ENCODE data around the gene THUMPD2.
"Not testable (repeated sequence)": the region's sequence is repeated elsewhere in the genome, so short reads cannot be mapped to it uniquely, and the experiment has no call there.

The THUMPD2 gene

GRCh38 chr2:39755466-39755865 lies 23.6 kb downstream of the THUMPD2 start:
- DNase-seq, result no peak

DNA sequence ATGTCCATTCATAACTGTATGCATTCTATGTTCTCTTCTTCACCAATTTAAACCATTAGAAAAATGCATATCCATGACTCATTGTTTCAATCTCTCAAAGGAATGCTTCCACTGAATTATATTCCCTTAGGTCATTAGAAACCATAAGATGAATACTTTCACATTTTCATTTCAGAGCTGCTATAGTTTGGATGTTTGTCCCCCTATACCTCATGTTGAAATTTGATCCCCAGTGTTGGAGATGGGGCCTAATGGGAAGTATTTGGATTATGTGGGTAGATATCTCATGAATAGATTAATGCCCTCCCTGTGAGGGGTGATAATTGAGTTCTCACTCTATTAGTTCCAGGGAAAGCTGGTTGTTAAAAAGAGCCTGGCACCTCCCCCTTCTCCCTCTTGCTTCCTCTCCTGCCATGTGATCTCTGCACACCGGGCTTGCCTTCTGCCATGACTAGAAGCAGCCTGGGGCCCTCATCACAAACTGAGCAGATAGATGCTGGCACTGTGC lies 35.7 kb downstream of the THUMPD2 start:
- no peak for DNase-seq

- DNase-seq, result no peak
Measured at GRCh38 chr2:39741871-39742270, 37.2 kb downstream of the THUMPD2 start.

- DNase-seq, result no peak
Measured at GRCh38 chr2:39739386-39739785, 39.7 kb downstream of the THUMPD2 start.

DNA sequence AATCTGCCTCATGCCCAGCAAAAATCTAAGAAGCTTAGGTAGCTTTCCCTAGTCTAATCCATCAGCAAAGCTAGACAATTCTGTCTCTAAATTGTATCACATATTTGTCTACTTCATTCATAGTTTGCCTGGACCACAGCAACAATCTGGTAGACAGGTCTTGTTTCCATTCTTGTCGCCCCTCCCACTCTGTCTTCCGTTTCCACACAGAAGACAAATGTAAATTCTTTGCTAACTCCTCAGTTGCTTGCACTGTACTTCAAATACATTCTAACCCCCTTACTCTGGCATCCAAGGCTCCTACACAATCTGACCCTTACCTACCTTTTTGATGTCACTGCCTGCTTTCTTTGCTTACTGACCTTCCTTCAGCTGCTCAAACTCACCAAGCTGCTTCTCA lies 40.1 kb downstream of the THUMPD2 start:
- no peak for DNase-seq

GRCh38 chr2:39737661-39738060 lies 41.4 kb downstream of the THUMPD2 start:
- DNase-seq, result no peak

DNA sequence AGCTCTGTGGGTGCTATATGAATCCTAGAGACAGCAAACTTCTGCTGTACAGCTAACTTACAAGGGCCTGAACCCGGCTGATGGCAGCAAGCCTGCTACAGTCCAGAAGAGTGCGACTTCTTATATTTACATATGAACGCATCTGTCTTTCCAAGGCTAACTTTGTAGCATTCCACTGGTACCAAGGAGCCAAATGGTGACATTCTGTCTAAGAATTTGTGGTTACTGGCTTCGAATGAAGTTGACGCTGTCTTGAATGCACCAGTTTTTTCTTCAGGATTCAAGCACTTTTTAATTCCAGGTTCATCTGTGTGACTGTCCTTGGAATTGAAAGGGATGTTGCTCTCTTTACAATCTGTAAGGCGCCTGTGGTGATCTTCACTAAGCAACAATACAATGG lies 42.4 kb downstream of the THUMPD2 start:
- DNase-seq, result no peak

GRCh38 chr2:39735648-39736047 lies 43.4 kb downstream of the THUMPD2 start:
- no peak for DNase-seq

GRCh38 chr2:39734445-39734844 lies 44.6 kb downstream of the THUMPD2 start:
- no peak for DNase-seq

DNA sequence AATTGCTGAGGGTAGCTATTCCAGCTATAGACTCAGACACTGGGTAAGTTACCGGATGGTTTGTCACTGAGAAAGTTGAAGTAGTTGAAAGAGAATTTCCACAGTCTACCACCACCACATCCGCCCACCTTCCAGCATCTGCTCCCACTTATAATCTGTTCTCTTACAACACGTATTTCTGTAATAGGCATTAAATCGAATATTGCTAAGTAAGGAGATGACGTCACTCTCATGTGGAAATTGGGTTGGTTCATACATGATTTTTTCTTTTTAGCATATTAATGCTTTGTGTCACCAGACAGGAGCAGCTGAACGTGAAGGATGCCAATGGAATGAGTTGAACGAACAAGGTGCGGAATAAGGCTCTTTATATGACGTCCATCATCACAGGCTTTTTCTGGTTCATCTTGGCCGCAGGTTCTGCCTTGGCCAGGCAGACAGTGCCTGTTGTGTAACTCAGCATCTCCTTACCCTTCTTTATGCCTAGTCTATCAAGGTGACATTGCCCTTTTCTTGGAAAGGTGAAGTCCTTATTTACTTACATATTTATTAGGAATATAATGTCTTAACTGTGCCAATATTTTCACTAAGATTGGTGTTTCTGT lies 45.9 kb downstream of the THUMPD2 start:
- DNase-seq, result no peak

GRCh38 chr2:39732482-39732881 lies 46.6 kb downstream of the THUMPD2 start:
- no peak for DNase-seq

GRCh38 chr2:39731546-39731945 lies 47.5 kb downstream of the THUMPD2 start:
- no peak for DNase-seq

DNA sequence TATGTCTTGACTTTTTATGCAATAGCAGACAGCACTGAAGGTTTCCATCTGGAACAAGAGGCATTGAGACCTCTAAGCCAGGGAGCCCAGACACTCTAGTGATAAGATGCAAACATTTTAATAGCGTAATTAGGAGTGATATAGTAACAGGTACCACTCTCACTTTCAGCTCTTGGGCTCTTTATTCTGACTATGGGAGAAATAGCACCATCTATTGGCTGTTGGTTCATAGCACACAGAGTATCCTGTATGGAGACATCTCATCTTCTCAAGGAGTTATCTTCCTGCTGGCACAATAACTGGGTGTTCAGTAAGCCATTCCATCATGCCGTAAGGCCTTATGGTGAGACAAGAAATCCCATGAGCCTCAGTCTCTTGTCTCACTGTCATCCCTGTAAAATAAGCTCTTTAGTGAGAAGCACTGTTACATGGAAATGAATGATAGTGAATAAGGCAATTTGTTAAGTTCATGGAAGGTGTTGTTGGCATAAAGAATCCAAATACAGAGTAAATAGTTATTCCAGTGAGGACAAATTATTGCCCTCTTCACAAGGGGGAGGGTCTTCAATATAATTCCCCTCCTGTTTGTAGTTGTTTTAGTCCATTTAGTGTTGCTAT lies 48.3 kb downstream of the THUMPD2 start:
- DNase-seq, result no peak

GRCh38 chr2:39730276-39730675 lies 48.8 kb downstream of the THUMPD2 start:
- DNase-seq, result no peak

DNA sequence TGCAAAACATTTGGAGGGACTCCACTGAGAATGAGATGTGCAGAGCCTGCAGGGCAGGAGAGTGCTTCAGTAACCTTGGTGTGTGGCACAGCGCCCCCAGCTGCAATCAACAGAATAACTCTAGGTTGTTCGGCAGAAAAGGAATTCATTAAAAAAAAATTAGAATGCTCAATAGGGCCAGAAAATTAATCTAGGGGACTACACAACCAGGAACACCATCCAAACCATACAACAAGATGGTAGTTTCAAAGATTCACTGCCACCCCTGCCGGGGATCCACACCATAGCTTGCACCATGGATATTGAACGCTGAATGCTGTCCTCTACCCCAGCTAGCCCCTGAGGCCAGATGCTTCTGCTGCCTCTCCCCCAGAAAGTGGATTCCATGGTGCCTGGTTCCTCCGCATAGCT lies 50.1 kb downstream of the THUMPD2 start:
- DNase-seq, result peak; percentile 63

DNA sequence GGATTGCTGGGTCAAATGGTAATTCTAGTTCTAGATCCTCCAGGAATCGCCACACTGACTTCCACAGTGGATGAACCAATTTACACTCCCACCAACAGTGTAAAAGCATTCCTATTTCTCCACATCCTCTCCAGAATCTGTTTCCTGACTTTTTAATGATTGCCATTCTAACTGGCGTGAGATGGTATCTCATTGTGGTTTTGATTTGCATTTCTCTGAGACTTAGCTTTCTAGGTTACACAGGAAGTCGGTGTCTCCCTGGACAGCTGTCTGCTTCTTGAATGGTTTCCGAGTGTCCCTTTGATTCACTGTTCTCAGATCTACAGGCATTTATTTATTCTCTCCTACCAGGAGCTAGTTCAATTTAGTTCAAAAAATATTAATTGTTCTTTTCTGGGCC lies 51.0 kb downstream of the THUMPD2 start:
- DNase-seq, result not testable (repeated sequence)

DNA sequence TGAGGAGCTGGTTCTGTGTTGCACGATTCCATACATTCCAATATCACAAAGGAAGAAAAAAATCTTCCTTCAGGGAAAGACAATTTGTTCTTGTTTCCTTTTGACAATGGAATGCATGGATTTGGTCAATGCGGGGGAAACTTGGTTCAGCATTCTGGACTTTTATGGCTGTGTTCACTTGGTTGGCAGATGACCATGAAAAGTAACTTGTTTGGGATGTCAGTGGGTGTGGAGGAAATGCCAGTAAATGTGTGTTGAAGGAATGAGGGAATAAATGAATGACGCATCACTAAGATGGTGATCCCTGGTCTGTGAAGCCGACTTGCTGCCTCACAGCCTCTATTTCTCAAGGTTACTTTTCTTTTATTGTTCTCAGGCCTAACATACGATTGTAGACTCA lies 53.7 kb downstream of the THUMPD2 start:
- DNase-seq, result no peak

GRCh38 chr2:39724828-39725144 lies 54.3 kb downstream of the THUMPD2 start:
- DNase-seq, result no peak

- DNase-seq, result no peak
Measured at GRCh38 chr2:39723946-39724827, 54.9 kb downstream of the THUMPD2 start.

DNA sequence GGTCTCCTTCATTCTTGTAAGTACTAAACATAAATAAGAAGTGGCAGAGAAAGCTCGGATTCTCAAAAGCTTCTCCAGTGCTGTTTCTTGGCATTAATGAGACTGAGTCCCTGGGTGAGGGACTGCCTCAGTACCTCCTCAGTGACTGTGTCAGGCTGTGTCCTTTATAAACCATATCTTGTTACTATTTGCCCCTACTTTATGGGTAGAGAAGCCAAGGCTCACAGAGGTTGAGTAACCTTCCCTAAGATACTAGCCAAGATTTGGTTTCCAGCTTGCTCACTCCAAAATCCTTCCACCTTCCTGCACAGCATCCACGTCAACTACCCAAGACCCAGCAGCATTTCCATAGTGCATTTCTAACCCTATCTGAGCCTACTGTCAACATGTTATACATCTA lies 55.6 kb downstream of the THUMPD2 start:
- DNase-seq, result no peak

GRCh38 chr2:39720970-39721369 lies 58.1 kb downstream of the THUMPD2 start:
- no peak for DNase-seq

- DNase-seq, result no peak
Measured at GRCh38 chr2:39719317-39719716, 59.7 kb downstream of the THUMPD2 start.

DNA sequence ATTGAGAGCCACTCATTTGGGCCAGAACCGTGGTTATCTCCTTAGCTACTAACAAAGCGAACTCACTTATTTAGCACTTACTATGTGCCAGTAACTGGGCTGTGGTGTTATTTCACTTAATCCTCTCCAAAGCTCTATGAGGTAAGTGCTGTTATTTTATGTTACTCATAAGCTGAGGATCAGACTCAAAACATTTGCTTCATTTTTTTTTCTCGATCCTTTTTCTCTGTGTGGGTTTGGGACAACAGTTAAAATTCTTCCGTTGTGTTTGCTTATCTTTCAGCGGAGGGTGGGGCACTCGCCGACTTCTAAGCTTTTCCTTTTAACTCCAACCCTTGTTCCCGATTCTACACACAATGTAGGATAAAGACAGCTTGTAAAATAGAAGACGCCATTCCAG lies 60.6 kb downstream of the THUMPD2 start:
- no peak for DNase-seq

DNA sequence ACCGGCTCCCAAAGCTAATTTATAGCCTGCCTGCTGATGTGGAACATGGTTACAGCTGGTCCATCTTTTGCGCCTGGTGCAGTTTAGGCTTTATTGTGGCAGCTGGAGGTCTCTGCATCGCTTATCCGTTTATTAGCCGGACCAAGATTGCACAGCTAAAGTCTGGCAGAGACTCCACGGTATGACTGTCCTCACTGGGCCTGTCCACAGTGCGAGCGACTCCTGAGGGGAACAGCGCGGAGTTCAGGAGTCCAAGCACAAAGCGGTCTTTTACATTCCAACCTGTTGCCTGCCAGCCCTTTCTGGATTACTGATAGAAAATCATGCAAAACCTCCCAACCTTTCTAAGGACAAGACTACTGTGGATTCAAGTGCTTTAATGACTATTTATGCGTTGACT lies 62.0 kb downstream of the THUMPD2 start:
- DNase-seq, result no peak

Measured in activated CD4-positive, alpha-beta T cell treated with anti-CD3 and anti-CD28 coated beads for 48 hours (primary cell).